Measurements from ENCODE around the gene CA11. TPM values are rescaled to one million over a fixed set of nuclear protein-coding genes. Genes with fewer than 3 reads are reported as not detected.
"Not testable (repeated sequence)": the region's sequence is repeated elsewhere in the genome, so short reads cannot be mapped to it uniquely, and the experiment has no call there.

CA11 gene
- total RNA-seq, 1 experiment from 2014 or later: not detected

- peak overlapping the region; percentile 73 for H3K9ac ChIP-seq (ENCODE audit: low read length)
- H3K4me3 ChIP-seq (ENCODE audit: low read length): peak overlapping the region; percentile 63; the same call in 1 of the 2 replicates
- H3K4me2 ChIP-seq (ENCODE audit: low read depth, low read length, poor library complexity, severe bottlenecking): peak overlapping the region; percentile 83
- no peaks in the 10 kb centered on the region; the same call in 1 of the 2 replicates for H3K9me2 ChIP-seq (replicated peaks; ENCODE audit: insufficient read depth, low read length)
- H4K20me1 ChIP-seq (ENCODE audit: insufficient read depth, low read depth, low read length): peaks cover 7% of the 10 kb centered on the region
- peak; percentile 49 for DNase-seq
- H3K36me3 ChIP-seq (ENCODE audit: insufficient read depth, low read length): peaks cover 11% of the 10 kb centered on the region
- no peaks in the 10 kb centered on the region for H3K9me3 ChIP-seq (ENCODE audit: low read length)
- H3K79me2 ChIP-seq (ENCODE audit: low read length): peaks cover 4% of the 10 kb centered on the region; the same call in 1 of the 2 replicates
- H2AFZ ChIP-seq (ENCODE audit: low read length): no peak overlapping the region
- no peaks in the 10 kb centered on the region for H3K27me3 ChIP-seq (ENCODE audit: low read length)
- peaks cover 44% of the 10 kb centered on the region for H3K4me1 ChIP-seq (ENCODE audit: low read length)
- peak overlapping the region; percentile 80 for H3K27ac ChIP-seq (ENCODE audit: low read length)
Measured at GRCh38 chr19:48633148-48634035, 12.6 kb downstream of the CA11 start.

GRCh38 chr19:48632692-48633147 lies 13.3 kb downstream of the CA11 start:
- peaks cover 7% of the 10 kb centered on the region for H4K20me1 ChIP-seq (ENCODE audit: insufficient read depth, low read depth, low read length)

GRCh38 chr19:48632286-48632685 lies 13.7 kb downstream of the CA11 start:
- H3K9me3 ChIP-seq (ENCODE audit: low read length); H3K27me3 ChIP-seq (ENCODE audit: low read length); H2AFZ ChIP-seq (ENCODE audit: low read length); H3K4me3 ChIP-seq (ENCODE audit: low read length); DNase-seq; H3K79me2 ChIP-seq (ENCODE audit: low read length); H3K9me2 ChIP-seq (replicated peaks; ENCODE audit: insufficient read depth, low read length); H3K9ac ChIP-seq (ENCODE audit: low read length); H3K4me2 ChIP-seq (ENCODE audit: low read depth, low read length, poor library complexity, severe bottlenecking); H4K20me1 ChIP-seq (ENCODE audit: insufficient read depth, low read depth, low read length): not testable (repeated sequence)
- 0 out of 2 replicates have a peak overlapping the region, but pooled peaks have one; percentile 9 for H3K27ac ChIP-seq (ENCODE audit: low read length)
- H3K36me3 ChIP-seq (ENCODE audit: insufficient read depth, low read length): peaks cover 11% of the 10 kb centered on the region
- peaks cover 36% of the 10 kb centered on the region for H3K4me1 ChIP-seq (ENCODE audit: low read length)

More at GRCh38 chr19:48632692-48633147, 13.3 kb downstream of the CA11 start:
- no peak overlapping the region for H3K9ac ChIP-seq (ENCODE audit: low read length)
- no peaks in the 10 kb centered on the region for H3K9me3 ChIP-seq (ENCODE audit: low read length)
- H3K27me3 ChIP-seq (ENCODE audit: low read length): no peaks in the 10 kb centered on the region
- H3K36me3 ChIP-seq (ENCODE audit: insufficient read depth, low read length): peaks cover 11% of the 10 kb centered on the region
- H3K4me1 ChIP-seq (ENCODE audit: low read length): peaks cover 37% of the 10 kb centered on the region
- H2AFZ ChIP-seq (ENCODE audit: low read length): no peak overlapping the region
- peaks cover 4% of the 10 kb centered on the region; the same call in 1 of the 2 replicates for H3K79me2 ChIP-seq (ENCODE audit: low read length)
- no peak for DNase-seq
- no peak overlapping the region for H3K4me2 ChIP-seq (ENCODE audit: low read depth, low read length, poor library complexity, severe bottlenecking)
- no peaks in the 10 kb centered on the region; the same call in 1 of the 2 replicates for H3K9me2 ChIP-seq (replicated peaks; ENCODE audit: insufficient read depth, low read length)
- H3K4me3 ChIP-seq (ENCODE audit: low read length): no peak overlapping the region
- H3K27ac ChIP-seq (ENCODE audit: low read length): 0 out of 2 replicates have a peak overlapping the region, but pooled peaks have one; percentile 9

- Histone ChIP-seq H3K4me1 (ENCODE audit: low read length) (peaks cover 26% of the 10 kb centered on the region), H3K27me3 (ENCODE audit: low read length) (no peaks in the 10 kb centered on the region), H3K4me3 (ENCODE audit: low read length) (no peak overlapping the region), H3K4me2 (ENCODE audit: low read depth, low read length, poor library complexity, severe bottlenecking) (no peak overlapping the region), H3K36me3 (ENCODE audit: insufficient read depth, low read length) (peaks cover 12% of the 10 kb centered on the region), H4K20me1 (ENCODE audit: insufficient read depth, low read depth, low read length) (peaks cover 7% of the 10 kb centered on the region), H3K79me2 (ENCODE audit: low read length) (peaks cover 4% of the 10 kb centered on the region; the same call in 1 of the 2 replicates), H3K9me3 (ENCODE audit: low read length) (no peaks in the 10 kb centered on the region), H3K9me2 (replicated peaks; ENCODE audit: insufficient read depth, low read length) (no peaks in the 10 kb centered on the region; the same call in 1 of the 2 replicates), H3K27ac (ENCODE audit: low read length) (no peak overlapping the region), H2AFZ (ENCODE audit: low read length) (no peak overlapping the region), H3K9ac (ENCODE audit: low read length) (no peak overlapping the region)
- DNase-seq: no peak
Measured at GRCh38 chr19:48631225-48631624, 14.8 kb downstream of the CA11 start.

- Histone ChIP-seq H3K36me3 (ENCODE audit: insufficient read depth, low read length) (peaks cover 14% of the 10 kb centered on the region), H3K79me2 (ENCODE audit: low read length) (peaks cover 6% of the 10 kb centered on the region), H3K9me2 (replicated peaks; ENCODE audit: insufficient read depth, low read length) (no peaks in the 10 kb centered on the region; the same call in 1 of the 2 replicates), H3K27ac (ENCODE audit: low read length) (no peak overlapping the region), H3K9me3 (ENCODE audit: low read length) (no peaks in the 10 kb centered on the region), H3K4me1 (ENCODE audit: low read length) (peaks cover 21% of the 10 kb centered on the region), H4K20me1 (ENCODE audit: insufficient read depth, low read depth, low read length) (peaks cover 9% of the 10 kb centered on the region), H3K9ac (ENCODE audit: low read length) (no peak overlapping the region), H3K4me3 (ENCODE audit: low read length) (no peak overlapping the region), H2AFZ (ENCODE audit: low read length) (no peak overlapping the region), H3K27me3 (ENCODE audit: low read length) (no peaks in the 10 kb centered on the region), H3K4me2 (ENCODE audit: low read depth, low read length, poor library complexity, severe bottlenecking) (no peak overlapping the region)
- no peak for DNase-seq
Measured at GRCh38 chr19:48630296-48631063, 15.5 kb downstream of the CA11 start.

- Histone ChIP-seq H3K9ac (ENCODE audit: low read length) (no peak overlapping the region), H3K27ac (ENCODE audit: low read length) (no peak overlapping the region), H2AFZ (ENCODE audit: low read length) (no peak overlapping the region), H3K79me2 (ENCODE audit: low read length) (peaks cover 13% of the 10 kb centered on the region), H3K4me1 (ENCODE audit: low read length) (peaks cover 23% of the 10 kb centered on the region), H4K20me1 (ENCODE audit: insufficient read depth, low read depth, low read length) (peaks cover 13% of the 10 kb centered on the region), H3K36me3 (ENCODE audit: insufficient read depth, low read length) (peaks cover 14% of the 10 kb centered on the region), H3K9me3 (ENCODE audit: low read length) (no peaks in the 10 kb centered on the region), H3K9me2 (replicated peaks; ENCODE audit: insufficient read depth, low read length) (no peaks in the 10 kb centered on the region), H3K4me2 (ENCODE audit: low read depth, low read length, poor library complexity, severe bottlenecking) (no peak overlapping the region), H3K4me3 (ENCODE audit: low read length) (no peak overlapping the region), H3K27me3 (ENCODE audit: low read length) (no peaks in the 10 kb centered on the region)
- DNase-seq: peak; percentile 66
Measured at GRCh38 chr19:48629599-48630295, 16.2 kb downstream of the CA11 start.

- Histone ChIP-seq H3K9ac (ENCODE audit: low read length) (no peak overlapping the region), H4K20me1 (ENCODE audit: insufficient read depth, low read depth, low read length) (peaks cover 13% of the 10 kb centered on the region), H3K27me3 (ENCODE audit: low read length) (no peaks in the 10 kb centered on the region), H2AFZ (ENCODE audit: low read length) (no peak overlapping the region), H3K9me3 (ENCODE audit: low read length) (no peaks in the 10 kb centered on the region), H3K9me2 (replicated peaks; ENCODE audit: insufficient read depth, low read length) (no peaks in the 10 kb centered on the region), H3K4me1 (ENCODE audit: low read length) (peaks cover 22% of the 10 kb centered on the region), H3K36me3 (ENCODE audit: insufficient read depth, low read length) (peaks cover 14% of the 10 kb centered on the region), H3K27ac (ENCODE audit: low read length) (no peak overlapping the region), H3K4me2 (ENCODE audit: low read depth, low read length, poor library complexity, severe bottlenecking) (no peak overlapping the region), H3K79me2 (ENCODE audit: low read length) (peaks cover 18% of the 10 kb centered on the region), H3K4me3 (ENCODE audit: low read length) (no peak overlapping the region)
- DNase-seq: no peak
Measured at GRCh38 chr19:48629297-48629598, 16.7 kb downstream of the CA11 start.

Measured in Karpas-422 (cell line).